Measurements from ENCODE around the gene BRMS1L. TPM values are rescaled to one million over a fixed set of nuclear protein-coding genes. Genes with fewer than 3 reads are reported as not detected.
"Not testable (repeated sequence)": the region's sequence is repeated elsewhere in the genome, so short reads cannot be mapped to it uniquely, and the experiment has no call there.

Gene BRMS1L, protein sequence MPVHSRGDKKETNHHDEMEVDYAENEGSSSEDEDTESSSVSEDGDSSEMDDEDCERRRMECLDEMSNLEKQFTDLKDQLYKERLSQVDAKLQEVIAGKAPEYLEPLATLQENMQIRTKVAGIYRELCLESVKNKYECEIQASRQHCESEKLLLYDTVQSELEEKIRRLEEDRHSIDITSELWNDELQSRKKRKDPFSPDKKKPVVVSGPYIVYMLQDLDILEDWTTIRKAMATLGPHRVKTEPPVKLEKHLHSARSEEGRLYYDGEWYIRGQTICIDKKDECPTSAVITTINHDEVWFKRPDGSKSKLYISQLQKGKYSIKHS
- 14.2 TPM for total RNA-seq
- long read RNA-seq, transcript BRMS1L-201 (10 exons, 2,657 nt): major isoform, 22 of 25 reads
- long read RNA-seq, partial matches to known transcripts: 2 of 25 reads
- long read RNA-seq, other reads (novel, unspliced or antisense): 1 of 25 reads

DNA sequence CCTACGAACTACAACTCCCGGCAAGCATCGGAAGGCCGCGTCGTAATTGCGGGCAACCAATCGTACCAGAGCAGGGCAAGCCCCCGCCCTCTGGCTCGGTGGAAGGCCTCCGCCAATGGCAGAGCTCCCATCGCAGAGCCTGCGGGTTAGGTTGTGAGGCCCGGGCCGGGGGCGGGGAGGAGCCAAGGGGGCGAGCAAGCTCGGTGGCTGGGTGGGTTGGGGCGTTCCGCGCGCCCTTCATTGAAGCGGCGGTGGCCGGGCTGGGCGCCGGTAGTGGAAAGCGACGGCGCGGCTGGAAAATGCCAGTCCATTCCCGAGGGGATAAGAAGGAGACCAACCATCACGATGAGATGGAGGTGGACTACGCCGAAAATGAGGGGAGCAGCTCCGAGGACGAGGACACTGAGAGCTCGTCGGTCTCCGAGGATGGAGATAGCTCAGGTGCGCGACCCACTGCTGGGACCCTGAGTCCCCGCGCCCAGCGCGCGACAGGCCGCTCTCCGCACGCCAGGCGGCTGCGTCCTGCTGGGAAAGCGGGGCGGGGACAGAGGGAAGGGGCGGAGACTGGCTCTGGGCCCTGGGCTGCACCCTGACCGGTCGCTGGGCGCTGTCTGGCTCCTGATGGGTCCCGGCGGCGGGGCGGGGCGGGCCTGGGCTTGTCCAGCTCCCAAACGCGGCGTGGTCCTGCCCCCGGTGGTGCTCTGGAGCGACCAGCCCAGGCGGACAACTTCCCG lies at the start of gene BRMS1L:
TSS of gene BRMS1L (plus strand) at position 121 of the 734 bp plus-strand sequence. CDS start at position 300, 179 bp downstream.
- H3K4me1 ChIP-seq: peaks cover 17% of the 10 kb centered on the region

DNA sequence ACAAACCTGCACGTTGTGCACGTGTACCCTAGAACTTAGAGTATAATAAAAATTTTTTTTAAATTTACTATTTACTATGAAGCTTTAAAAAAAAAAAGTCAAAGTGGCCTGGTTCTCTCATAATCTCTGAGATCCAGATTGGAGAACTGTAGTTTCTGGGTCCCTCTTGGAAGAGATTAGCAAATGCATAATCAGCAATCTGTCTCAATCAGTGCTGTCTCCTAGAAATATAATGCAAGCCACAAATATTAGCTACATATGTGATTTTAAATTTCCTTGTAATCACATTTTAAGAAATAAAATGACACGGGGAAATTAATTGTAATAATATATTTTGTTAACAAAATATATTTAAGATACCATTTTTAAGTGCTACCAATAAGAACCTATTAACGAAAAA lies 49.3 kb upstream of the BRMS1L start:
- Histone ChIP-seq H3K27ac (replicated peaks) (no peak overlapping the region), H3K4me1 (no peaks in the 10 kb centered on the region), H3K9me3 (replicated peaks) (peaks cover 24% of the 10 kb centered on the region), H3K36me3 (peaks cover 8% of the 10 kb centered on the region), H3K4me3 (no peak overlapping the region), H3K27me3 (ENCODE audit: low read depth) (no peaks in the 10 kb centered on the region)
- TF ChIP-seq, protein P1, sequence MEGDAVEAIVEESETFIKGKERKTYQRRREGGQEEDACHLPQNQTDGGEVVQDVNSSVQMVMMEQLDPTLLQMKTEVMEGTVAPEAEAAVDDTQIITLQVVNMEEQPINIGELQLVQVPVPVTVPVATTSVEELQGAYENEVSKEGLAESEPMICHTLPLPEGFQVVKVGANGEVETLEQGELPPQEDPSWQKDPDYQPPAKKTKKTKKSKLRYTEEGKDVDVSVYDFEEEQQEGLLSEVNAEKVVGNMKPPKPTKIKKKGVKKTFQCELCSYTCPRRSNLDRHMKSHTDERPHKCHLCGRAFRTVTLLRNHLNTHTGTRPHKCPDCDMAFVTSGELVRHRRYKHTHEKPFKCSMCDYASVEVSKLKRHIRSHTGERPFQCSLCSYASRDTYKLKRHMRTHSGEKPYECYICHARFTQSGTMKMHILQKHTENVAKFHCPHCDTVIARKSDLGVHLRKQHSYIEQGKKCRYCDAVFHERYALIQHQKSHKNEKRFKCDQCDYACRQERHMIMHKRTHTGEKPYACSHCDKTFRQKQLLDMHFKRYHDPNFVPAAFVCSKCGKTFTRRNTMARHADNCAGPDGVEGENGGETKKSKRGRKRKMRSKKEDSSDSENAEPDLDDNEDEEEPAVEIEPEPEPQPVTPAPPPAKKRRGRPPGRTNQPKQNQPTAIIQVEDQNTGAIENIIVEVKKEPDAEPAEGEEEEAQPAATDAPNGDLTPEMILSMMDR (IDR thresholded peaks at IDR 0.05; ENCODE audit: borderline replicate concordance): no peak
- no peak for DNase-seq
- intact Hi-C loops (cut with micrococcal nuclease): no loop called here

More for the DNA sequence above, at the start of gene BRMS1L:
- peak; percentile 99 for DNase-seq
- Histone ChIP-seq H3K4me3 (peak within 1 kb of the TSS; percentile 92), H3K36me3 (peaks cover under 1% of the 10 kb centered on the region), H3K27ac (replicated peaks) (peak within 1 kb of the TSS; percentile 99), H3K27me3 (ENCODE audit: low read depth) (no peaks in the 10 kb centered on the region), H3K9me3 (replicated peaks) (no peaks in the 10 kb centered on the region)
- TF ChIP-seq, protein P1 (IDR thresholded peaks at IDR 0.05; ENCODE audit: borderline replicate concordance): peak; percentile 49
- intact Hi-C loops (cut with micrococcal nuclease): no loop called here

DNA sequence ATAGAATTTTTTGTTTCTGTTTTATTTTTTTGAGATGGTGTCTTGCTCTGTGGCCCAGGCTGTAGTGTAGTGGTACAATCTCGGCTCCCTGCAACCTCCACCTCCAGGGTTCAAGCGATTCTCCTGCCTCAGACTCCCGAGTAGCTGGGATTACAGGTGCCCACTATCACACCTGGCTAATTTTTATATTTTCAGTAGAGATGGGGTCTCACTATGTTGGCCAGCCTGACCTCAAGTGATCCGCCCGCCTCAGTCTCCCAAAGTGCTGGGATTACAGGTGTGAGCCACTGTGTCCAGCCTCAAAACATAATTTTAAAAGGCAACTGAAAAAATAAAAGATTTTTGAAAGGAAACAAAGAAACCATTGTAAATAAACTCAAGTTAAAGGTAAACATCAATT lies 48.6 kb upstream of the BRMS1L start:
- intact Hi-C loops (cut with micrococcal nuclease); H3K27ac ChIP-seq (replicated peaks); H3K27me3 ChIP-seq (ENCODE audit: low read depth); H3K4me3 ChIP-seq; H3K4me1 ChIP-seq; DNase-seq; H3K36me3 ChIP-seq: not testable (repeated sequence)
- H3K9me3 ChIP-seq (replicated peaks): peaks cover 31% of the 10 kb centered on the region

DNA sequence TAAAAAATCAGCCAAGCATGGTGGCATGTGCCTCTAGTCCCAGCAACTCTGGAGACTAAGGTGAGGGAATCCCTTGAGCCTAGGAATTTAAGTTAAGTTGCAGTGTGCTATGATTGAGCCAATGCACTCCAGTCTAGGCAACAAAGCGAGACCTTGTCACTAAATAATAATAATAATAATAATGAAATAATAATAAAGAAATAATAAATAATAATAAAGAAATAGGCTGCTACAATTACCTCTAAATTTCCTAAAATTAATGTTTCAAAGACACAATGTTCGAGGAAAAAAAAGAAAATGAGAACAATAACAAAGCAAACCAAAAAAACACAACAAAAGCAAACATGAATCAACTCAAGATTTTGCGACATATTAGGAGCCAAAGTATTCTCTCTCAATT lies 46.8 kb upstream of the BRMS1L start:
- TF ChIP-seq, protein P1 (IDR thresholded peaks at IDR 0.05; ENCODE audit: borderline replicate concordance): no peak
- intact Hi-C loops (cut with micrococcal nuclease): no loop called here
- Histone ChIP-seq H3K4me1 (no peaks in the 10 kb centered on the region), H3K36me3 (peaks cover 8% of the 10 kb centered on the region), H3K27me3 (ENCODE audit: low read depth) (no peaks in the 10 kb centered on the region), H3K9me3 (replicated peaks) (peaks cover 33% of the 10 kb centered on the region), H3K27ac (replicated peaks) (no peak overlapping the region), H3K4me3 (no peak overlapping the region)
- no peak for DNase-seq

DNA sequence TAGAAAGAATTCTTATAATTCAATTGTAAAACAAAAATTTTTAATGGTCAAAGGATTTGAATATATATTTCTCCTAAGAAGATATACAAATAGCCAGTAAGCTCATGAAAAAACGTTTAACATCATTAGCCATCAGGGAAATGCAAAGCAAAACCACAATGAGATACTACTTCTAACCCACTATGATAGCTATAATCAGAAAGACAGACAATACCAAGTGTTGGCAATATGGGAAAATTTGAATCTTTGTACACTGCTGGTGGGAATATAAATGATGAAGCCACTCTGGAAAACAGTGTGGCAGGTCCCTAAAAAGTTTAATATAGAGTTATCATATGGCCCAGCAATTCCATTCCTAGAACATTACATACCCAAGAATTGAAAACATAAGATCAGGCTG lies 42.4 kb upstream of the BRMS1L start:
- Histone ChIP-seq H3K27me3 (ENCODE audit: low read depth) (no peaks in the 10 kb centered on the region), H3K9me3 (replicated peaks) (peaks cover 33% of the 10 kb centered on the region), H3K4me1 (peaks cover 21% of the 10 kb centered on the region), H3K27ac (replicated peaks) (no peak overlapping the region), H3K36me3 (no peaks in the 10 kb centered on the region), H3K4me3 (no peak overlapping the region)
- TF ChIP-seq, protein P1 (IDR thresholded peaks at IDR 0.05; ENCODE audit: borderline replicate concordance): no peak
- intact Hi-C loops (cut with micrococcal nuclease): no loop called here
- no peak for DNase-seq
